ENCODE results near the gene RNF180. TPM values are rescaled to one million over a fixed set of nuclear protein-coding genes. Genes with fewer than 3 reads are reported as not detected.

Gene RNF180
- total RNA-seq, 1 experiment from 2014 or later: 2.7 TPM

GRCh38 chr5:64176301-64176700 is 10.7 kb downstream of the RNF180 start (continued):
- TF ChIP-seq, protein P1, sequence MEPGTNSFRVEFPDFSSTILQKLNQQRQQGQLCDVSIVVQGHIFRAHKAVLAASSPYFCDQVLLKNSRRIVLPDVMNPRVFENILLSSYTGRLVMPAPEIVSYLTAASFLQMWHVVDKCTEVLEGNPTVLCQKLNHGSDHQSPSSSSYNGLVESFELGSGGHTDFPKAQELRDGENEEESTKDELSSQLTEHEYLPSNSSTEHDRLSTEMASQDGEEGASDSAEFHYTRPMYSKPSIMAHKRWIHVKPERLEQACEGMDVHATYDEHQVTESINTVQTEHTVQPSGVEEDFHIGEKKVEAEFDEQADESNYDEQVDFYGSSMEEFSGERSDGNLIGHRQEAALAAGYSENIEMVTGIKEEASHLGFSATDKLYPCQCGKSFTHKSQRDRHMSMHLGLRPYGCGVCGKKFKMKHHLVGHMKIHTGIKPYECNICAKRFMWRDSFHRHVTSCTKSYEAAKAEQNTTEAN (CRISPR knock-in tag; IDR thresholded peaks at IDR 0.05): no peak
- TF ChIP-seq NR3C1 (CRISPR knock-in tag; conservative IDR thresholded peaks at IDR 0.05; ENCODE audit: low read depth) (no peak), GTF2I (CRISPR knock-in tag; conservative IDR thresholded peaks at IDR 0.05) (no peak), CREB1 (CRISPR knock-in tag; IDR thresholded peaks at IDR 0.05) (no peak)

- no peak for TF ChIP-seq TEAD1 (CRISPR knock-in tag; IDR thresholded peaks at IDR 0.05)
- no peak for TF ChIP-seq IRF1 (CRISPR knock-in tag; IDR thresholded peaks at IDR 0.05)
- TF ChIP-seq ZNF425 (CRISPR knock-in tag; conservative IDR thresholded peaks at IDR 0.05): no peak
- no peak for TF ChIP-seq ZNF317 (CRISPR knock-in tag; IDR thresholded peaks at IDR 0.05; ENCODE audit: borderline replicate concordance, low read depth)
- no peak for TF ChIP-seq NR2C2 (CRISPR knock-in tag; IDR thresholded peaks at IDR 0.05)
- no peak for TF ChIP-seq MYBL2 (CRISPR knock-in tag; IDR thresholded peaks at IDR 0.05)
- no peak for TF ChIP-seq ZMAT4 (CRISPR knock-in tag; IDR thresholded peaks at IDR 0.05)
- no peak for TF ChIP-seq GTF2I (CRISPR knock-in tag; conservative IDR thresholded peaks at IDR 0.05)
- TF ChIP-seq NR1H2 (CRISPR knock-in tag; IDR thresholded peaks at IDR 0.05): no peak
- TF ChIP-seq ATF3 (CRISPR knock-in tag; conservative IDR thresholded peaks at IDR 0.05): no peak
- no peak for TF ChIP-seq ETV6 (CRISPR knock-in tag; IDR thresholded peaks at IDR 0.05)
- TF ChIP-seq, protein P2, sequence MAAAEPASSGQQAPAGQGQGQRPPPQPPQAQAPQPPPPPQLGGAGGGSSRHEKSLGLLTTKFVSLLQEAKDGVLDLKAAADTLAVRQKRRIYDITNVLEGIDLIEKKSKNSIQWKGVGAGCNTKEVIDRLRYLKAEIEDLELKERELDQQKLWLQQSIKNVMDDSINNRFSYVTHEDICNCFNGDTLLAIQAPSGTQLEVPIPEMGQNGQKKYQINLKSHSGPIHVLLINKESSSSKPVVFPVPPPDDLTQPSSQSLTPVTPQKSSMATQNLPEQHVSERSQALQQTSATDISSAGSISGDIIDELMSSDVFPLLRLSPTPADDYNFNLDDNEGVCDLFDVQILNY (CRISPR knock-in tag; IDR thresholded peaks at IDR 0.05): no peak
- no peak for TF ChIP-seq PRRX2 (CRISPR knock-in tag; IDR thresholded peaks at IDR 0.05)
- no peak for TF ChIP-seq GABPB1 (CRISPR knock-in tag; IDR thresholded peaks at IDR 0.05)
- TF ChIP-seq, protein P3, sequence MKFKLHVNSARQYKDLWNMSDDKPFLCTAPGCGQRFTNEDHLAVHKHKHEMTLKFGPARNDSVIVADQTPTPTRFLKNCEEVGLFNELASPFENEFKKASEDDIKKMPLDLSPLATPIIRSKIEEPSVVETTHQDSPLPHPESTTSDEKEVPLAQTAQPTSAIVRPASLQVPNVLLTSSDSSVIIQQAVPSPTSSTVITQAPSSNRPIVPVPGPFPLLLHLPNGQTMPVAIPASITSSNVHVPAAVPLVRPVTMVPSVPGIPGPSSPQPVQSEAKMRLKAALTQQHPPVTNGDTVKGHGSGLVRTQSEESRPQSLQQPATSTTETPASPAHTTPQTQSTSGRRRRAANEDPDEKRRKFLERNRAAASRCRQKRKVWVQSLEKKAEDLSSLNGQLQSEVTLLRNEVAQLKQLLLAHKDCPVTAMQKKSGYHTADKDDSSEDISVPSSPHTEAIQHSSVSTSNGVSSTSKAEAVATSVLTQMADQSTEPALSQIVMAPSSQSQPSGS (CRISPR knock-in tag; IDR thresholded peaks at IDR 0.05; ENCODE audit: borderline replicate concordance, low read depth): no peak
- no peak for TF ChIP-seq SOX15 (CRISPR knock-in tag; IDR thresholded peaks at IDR 0.05)
- no peak for TF ChIP-seq ATF1 (CRISPR knock-in tag; IDR thresholded peaks at IDR 0.05)
- TF ChIP-seq NFATC4 (CRISPR knock-in tag; IDR thresholded peaks at IDR 0.05): no peak
- H3K27me3 Mint-ChIP-seq (ENCODE audit: low read depth): no peaks in the 10 kb centered on the region; the same call in 1 of the 2 replicates
- ChIA-PET CTCF (interaction anchor here (0.8 kb wide), 1 partner anchor 431 kb away, joined by 3 read pairs; no protein-coding TSS in a partner anchor), POLR2A (no interaction called here)
- ATAC-seq: no peak
- no peaks in the 10 kb centered on the region for H3K4me1 Mint-ChIP-seq
- H3K9me3 Mint-ChIP-seq: peaks cover 5% of the 10 kb centered on the region; the same call in 1 of the 2 replicates
- H3K27ac Mint-ChIP-seq: 0 out of 2 replicates have a peak overlapping the region, but pooled peaks have one; percentile 15
- no peak for DNase-seq (ENCODE audit: low spot score)
- no peak overlapping the region for H3K4me3 Mint-ChIP-seq
- no peaks in the 10 kb centered on the region for H3K36me3 Mint-ChIP-seq
Measured at GRCh38 chr5:64180661-64181343, 15.2 kb downstream of the RNF180 start.

Measured in WTC11 (cell line).